Activated CD8-positive, alpha-beta memory T cell treated with anti-CD3 and anti-CD28 coated beads, Interleukin-2, amount 50 U/mL, for 4 hours (primary cell): ENCODE measurements around the gene CDCA8.

Experiments used
- DNase-seq: peaks from one replicate; pipeline ENCODE4 v3.0.0-alpha.2; 2020

Gene CDCA8

GRCh38 chr1:37692078-37692833, at the start of gene CDCA8:
Gene CDCA8 (plus strand): TSS chr1:37692516. CDS start chr1:37692691, 175 bp downstream.
- DNase-seq = peak; percentile 98

DNA sequence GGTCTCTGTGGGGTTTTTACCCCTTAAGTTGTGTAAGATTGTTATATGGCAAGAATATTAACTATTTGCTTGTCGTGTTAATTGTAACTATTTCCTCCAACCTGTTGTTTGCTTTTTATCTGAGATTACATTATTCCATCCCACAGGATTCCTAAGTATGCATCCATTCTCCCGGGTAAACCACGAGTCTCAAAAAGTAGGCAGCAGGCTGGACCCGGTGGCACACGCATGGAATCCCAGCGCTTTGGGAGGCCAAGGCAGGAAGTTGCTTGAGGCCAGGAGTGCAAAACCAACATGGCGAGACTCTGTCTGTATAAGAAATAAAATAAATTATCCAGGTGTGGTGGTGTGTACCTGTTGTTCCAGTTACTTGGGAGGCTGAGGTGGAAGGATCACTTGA, 45.0 kb upstream of the CDCA8 start:
- no peak for DNase-seq

DNA sequence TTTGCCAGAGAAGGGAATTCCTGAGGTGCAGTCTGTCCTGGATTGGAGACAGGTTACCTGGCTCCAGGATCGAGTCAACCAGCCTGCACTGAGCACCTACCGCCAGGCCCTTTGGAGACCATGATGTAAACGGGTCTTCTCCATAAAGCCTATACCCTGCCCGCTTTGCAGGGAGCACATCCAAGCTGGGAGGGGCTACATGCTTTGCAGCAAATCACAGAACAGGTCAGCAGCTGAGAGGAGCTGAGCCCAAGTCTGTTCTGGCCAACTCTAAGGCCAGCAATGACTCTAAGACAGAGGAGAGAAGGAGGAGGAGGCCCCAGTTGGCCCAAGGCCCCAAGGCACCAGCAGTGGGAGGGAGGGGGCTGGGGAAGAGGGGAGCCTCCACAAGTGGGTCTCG, 42.1 kb upstream of the CDCA8 start:
- no peak for DNase-seq

DNA sequence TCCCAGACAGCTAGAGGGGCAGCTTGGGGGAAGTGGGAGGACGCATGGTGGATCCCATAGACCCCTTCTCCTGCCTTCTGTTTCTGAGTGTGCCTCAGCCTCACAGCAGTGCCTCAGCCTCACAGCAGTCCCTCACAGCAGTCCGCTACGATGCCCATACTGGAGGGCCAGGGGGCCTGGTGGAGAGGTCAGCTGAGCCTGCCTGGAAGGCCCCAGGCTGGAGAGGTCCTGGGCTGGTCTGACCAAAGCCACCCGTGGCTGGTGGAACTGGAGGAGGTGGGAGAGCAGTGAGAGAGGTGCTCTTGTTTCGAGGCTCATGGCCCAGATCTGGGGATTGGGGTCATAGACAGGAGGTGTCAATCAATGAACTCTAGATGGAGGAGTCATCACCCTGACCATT, 41.6 kb upstream of the CDCA8 start:
- DNase-seq = no peak

GRCh38 chr1:37651803-37652202, 40.5 kb upstream of the CDCA8 start:
- no peak for DNase-seq

DNA sequence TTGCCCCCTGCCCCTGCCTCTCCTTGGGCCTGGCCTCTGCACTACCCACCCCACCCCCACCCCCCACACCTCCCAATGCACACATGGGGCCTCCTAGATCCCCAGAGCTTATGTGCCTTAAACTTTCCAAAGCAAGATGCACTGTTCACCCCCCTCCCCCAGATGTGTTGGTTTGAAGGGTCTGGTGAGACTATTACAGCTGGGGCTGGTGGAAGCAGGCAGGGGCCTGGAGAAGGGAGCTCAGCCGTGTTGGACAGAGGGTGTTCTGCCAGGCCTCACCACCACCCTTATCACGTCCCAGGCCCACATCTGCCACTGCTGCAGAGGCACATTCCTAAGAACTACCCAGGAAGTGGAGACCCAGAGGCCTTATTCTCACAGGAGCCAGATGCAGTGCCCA, 39.3 kb upstream of the CDCA8 start:
- no peak for DNase-seq

DNA sequence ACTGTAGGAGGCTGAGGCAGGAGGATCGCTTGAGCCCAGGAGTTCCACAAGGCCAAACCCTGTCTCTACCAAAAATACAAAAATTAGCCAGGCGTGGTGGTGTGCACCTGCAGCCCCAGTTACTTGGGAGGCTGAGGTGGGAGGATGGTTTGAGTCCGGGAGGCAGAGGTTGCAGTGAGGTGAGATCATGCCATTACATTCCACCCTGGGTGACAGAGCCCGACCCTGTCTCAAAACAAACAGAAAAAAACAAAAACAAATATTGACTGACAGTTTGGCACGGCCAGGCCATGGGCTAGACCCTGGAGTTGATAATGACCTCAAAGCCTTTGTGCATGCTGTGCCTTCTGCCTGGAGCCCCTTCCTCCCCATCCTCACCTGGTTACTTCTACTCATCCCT, 38.4 kb upstream of the CDCA8 start:
- DNase-seq = no peak

- no peak for DNase-seq
Measured at GRCh38 chr1:37655274-37655673, 37.0 kb upstream of the CDCA8 start.

DNA sequence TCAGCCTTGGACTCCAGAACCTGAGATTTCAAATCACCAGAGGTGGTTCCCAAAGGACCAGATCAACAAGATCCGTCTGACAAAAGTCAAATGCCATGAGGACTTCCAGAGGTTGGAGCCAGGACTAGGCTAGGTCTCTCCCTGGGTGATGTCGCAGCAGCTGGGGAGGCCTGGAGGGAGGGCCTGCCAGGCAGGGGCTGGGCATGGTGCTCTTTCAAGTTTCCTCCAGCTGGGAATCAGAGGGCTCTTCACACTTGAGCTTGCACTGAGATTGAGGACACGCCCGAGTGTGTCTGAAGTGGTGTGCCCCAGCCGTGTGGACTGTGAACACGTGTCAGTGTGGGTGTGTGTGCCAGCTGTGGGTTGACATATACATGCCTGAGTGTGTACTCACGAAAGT, 36.3 kb upstream of the CDCA8 start:
- DNase-seq = no peak

DNA sequence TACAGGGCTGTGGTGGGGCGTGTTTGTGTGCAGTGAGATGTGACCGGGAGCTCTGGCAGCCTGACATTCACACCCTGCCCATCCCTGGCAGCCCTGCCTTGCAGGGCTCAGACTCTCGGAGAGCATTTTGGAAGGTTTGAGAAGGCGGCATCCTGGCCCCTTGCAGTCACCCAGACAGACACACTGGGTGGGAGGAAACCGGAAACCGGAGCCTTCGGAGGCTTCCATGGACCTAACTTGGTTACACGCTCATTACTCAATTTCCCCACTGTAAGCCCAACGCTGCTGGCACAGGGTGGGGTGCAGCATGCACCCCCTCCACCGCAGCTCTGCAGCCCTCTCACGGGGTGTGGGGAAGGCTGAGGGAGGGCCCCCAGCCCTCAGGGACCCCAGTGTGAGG, 35.4 kb upstream of the CDCA8 start:
- no peak for DNase-seq

DNA sequence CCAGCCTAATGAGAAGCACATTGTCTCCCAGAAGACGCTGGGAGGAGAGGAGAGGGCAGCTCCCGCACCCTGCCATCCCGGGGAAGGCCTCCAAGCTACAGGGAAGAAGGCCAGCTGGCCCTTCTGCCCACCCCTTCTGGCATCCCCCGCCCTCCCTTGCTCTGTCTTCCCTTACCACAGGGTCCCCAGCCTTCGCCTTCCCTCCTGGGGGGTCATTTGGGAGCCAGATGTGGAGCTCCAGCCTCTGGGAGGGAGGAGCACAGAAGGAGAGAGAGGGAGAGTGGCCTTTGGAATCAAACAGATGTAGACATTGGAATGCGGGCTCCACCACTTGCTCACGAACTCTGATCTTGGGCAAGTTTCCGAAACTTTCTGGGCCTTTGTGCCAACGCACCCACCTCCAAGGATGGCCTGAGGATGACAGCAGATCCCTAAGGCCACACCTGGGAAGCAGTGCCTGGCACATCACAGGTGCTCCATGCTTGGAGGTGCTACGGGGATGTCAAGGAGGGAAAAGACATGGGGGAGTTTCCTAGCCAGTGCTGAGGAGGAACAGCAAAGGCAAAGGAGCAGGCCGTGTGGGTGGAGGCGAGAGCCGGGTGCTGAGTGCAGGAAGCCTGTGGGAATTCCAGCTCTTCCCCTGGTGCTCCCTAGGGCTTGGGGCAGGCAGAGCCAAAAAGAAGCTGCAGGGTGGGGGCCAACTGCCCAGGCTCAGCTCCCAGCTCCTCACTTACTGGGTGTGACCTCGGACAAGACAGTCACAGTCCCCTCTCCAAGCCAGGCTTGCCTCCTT, 34.5 kb upstream of the CDCA8 start:
- DNase-seq = no peak

- no peak for DNase-seq
Measured at GRCh38 chr1:37658486-37658885, 33.8 kb upstream of the CDCA8 start.

DNA sequence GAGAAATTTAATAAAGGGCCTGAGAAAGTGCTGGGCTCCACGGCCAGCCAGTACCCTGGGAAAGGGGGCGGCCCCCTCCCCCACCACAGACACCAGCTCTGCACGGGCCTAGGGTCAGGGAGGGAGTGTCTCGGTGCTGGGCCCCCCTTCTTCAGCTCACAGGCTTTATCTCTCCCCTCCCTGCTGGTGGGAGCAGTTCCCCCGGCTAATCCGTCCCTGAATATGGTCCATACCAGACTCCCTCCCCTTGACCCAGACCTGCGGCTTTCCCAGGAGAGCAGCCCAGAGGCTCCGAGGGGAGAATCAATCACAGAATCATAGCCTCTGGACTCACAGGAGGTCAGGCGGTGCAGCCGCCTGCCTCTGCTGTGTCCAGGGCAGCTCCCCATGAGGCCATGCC, 31.7 kb upstream of the CDCA8 start:
- no peak for DNase-seq

DNA sequence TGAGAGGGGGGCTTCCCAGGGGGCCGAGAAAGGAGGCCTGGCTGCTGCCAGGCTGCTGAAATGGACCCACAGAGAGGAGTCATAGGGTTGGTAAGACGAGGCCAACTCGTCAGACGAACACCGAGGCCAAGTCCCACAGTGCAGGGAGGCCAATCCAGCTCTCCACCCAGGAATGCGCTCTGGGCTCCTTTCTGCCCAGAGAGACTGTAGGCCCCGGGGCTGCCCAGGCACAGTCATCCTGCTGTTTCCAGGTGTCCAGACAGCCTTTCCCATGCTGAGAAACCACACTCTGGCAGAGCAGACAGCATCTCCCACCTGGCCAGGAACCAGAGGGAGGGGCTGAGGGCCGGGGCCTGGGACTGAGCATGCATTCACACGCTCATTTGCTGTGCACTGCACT, 30.9 kb upstream of the CDCA8 start:
- DNase-seq = no peak

DNA sequence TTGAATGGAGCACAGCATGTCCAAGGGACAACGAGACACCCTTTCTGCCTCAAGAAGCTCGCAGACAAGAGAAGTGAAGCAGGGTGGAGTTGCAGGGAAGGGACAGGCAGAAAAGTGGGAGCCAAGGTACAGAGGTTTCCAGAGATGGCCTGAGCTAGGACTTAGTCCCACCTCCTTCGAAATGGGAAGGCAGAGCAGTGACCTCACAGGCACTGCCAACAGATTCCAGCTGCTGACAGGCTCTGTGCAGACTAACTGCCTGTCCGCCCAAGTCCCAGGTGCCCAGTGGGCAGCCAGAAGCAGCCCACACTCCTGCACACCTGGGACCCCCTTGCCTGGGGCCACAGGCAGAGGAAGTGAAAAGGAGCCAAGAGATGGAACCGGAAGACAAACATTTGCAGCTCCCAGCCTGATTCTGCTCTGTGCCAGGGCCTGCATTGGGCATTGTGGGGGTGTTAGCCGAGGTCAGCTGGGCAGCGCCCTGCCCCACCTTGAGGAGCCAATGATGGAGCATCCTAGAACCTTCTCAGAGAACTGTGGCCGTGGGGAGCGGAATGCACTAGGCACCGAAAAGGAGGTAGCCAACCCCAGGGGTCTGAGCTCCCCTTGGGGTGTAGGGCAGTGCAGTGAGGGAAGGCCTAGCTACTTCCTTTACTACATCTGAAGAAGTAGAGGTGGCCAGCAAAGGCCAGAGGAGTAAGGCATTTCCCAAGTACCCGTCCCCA, 30.1 kb upstream of the CDCA8 start:
- DNase-seq = no peak

DNA sequence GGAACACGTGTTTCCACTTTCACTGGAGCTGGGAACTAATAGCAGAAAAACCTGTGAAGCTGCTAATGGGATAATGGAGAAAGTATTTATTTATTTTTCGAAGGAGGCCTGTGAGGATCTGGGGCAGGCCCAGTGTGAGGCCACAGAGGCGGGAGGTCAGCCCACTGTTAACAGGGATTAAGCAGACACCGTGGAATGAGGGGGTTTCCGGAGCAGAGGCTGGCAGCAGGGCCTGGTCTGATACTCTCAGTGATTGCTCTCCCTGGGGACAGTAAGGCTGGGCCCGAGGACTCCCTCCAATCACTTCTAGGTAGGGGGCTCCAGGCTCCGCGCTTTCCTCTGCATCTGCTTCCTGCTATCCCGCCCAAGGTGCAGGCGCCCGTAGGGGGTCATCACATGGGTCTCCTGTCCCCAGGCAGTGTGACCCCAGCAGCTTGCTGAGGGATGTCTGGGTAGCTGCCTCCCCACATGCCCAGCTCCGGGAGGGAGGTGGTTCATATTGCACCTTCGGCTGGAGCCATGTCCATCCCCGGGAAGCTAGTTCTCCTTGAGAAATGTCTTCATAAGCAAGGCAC, 28.8 kb upstream of the CDCA8 start:
- no peak for DNase-seq

DNA sequence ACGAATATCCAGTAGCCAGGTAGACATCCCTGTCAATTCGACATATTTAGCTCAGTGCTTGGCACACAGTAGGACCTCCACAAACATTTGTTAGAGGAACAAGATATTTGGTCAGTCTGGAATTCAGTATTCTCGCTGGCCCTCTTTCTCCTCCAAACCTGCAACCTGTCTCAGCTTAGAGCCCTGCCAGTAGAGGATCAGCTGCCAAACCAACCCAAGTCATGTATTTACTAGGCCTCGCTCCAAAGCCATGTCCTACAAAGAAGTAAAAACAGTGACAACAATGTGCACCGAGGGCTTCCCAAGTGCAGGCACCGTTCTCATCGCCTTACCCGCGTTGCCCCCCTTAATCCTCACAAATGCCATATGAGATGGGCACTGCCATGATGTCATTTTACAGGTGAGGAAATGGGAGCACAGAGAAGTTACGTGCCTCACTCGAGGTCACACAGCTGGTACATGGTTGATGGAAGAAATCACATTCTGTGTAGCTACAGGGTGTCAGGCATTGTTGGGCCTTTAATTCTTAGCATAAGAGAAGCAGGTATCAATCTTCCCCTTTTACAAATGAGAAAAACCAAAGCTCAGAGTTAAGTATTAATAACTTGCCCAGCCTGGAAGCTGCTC, 26.0 kb upstream of the CDCA8 start:
- DNase-seq = no peak

DNA sequence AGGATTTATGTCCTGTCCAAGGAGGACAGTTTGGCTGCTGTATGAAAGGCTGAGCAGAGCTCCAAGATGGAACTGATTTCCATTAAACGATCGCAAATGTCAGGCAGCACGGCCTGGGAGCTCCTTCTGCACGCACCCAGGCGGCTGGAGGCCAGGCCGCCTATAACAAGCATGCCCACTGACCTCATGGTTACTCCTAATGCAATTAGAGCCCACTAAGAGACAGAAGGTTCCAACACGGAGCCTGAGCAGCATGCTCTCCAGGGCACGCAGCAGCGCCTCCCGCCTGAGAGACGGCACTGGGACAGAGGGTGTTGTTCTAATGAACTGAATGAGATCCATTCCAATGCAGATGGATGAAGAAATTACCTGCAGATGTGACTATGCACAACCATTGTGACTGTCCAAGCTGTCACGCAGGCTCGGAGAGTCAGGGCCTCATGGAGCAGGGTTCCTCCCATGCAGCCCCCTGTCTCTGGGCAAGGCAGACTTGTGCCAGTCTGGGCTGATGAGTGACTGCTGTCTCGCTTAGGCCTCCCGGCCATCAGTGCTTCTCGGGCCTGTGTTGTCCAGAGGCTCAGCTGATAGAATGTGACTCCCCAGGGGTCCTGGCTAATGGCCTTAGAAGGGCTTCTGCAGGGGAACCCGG, 25.2 kb upstream of the CDCA8 start:
- no peak for DNase-seq

- no peak for DNase-seq
Measured at GRCh38 chr1:37670133-37670532, 22.2 kb upstream of the CDCA8 start.

- no peak for DNase-seq
Measured at GRCh38 chr1:37671261-37671660, 21.1 kb upstream of the CDCA8 start.

DNA sequence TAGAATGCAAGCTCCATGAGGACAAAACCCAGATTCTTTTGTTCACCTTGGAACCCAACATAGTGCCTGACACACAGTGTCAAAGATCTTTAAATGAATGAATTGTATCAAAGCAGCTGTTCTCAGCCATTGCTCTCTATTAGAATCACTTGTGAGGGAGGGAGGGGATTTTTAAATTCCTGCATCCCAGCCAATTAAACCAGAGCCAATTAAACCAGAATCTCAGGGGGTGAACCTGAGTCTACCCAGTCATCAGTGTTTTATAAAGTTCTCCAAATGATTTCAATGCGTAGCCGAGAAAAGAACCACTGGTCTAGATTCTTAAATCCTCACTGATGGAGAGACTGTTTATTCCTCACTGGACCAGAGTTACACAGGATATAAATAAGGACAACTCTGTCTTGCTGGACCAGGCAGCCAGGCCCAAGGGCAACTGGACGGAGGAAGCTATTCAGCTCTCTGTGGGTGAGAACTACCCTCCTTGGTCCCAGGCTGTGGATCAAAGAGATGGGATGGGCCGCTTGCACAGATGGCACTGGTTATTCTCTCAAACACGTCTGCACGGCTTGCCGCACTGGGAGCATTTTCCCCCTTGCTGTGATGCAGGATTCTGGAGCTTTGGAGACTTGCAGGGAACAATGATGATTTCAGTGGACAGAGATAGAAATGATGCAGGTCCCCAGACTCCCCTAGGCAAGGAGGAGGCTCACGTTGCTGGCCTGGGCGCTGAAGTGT, 20.0 kb upstream of the CDCA8 start:
- no peak for DNase-seq

DNA sequence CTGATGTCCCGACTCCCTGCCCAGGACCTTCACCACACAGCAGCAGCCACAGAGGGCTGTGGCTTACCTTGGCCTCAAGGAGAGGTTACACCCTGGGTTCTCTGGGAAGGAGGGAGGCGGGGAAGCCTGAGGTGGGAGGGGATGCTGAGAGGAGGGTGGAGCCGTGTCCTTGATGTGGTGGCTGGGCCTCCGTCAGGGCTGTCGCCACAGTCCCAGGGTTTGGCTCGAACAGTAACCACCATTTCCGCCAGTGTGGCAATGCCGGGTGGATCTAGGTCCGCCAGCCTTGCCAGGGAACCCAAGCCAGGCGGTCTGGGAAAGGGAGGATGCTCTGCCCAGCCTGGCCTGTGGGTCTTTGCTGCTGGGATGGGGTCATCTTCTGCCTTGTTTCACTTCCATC, 18.4 kb upstream of the CDCA8 start:
- DNase-seq = peak; percentile 22
